Hematopoietic multipotent progenitor cell treated with erythropoietin and hydrocortisone succinate and interleukin-3 and kit ligand, for 6 days (in vitro differentiated cells): ENCODE data around the gene RELT.

Experiments
- DNase-seq: peaks from one replicate; pipeline ENCODE4 v3.0.0-alpha.2; 2015

The RELT gene

DNA sequence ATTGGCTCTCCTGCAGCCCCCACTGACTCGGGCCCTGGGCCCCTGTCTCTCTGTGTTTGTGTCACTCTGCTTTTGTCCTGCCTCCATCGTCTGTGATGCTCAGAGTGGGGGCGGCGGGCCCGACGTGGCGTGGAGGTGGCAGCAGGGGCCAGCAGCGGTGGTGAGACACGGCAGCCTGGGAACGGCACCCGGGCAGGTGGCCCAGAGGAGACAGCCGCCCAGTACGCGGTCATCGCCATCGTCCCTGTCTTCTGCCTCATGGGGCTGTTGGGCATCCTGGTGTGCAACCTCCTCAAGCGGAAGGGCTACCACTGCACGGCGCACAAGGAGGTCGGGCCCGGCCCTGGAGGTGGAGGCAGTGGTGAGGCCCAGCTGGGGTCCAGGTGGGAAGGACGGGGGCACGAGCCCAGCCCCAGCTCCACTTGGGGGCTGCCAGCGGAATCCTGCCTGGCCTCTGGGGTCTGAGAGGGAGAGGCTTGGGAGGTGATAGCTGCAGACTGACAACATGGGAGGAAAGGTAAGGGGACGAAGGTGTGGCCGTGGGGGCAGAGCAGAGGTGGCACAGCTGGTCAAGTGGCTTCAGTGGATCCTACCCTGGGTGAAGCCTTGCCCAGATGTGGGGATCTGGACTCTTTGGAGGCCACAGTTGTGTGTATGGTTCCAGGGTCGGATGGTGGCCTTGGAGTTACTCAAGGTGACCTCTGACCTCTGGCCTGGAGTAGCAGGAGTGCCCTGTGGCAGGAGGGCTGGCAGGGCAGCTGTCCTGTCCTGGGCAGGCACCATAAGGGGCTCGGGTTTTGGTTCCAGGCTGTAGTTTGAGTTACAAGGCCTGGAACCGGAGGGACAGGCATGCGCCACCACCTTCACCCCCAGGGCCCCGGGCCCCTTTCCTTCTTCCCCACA, 16.2 kb downstream of the RELT start:
- no peak for DNase-seq

DNA sequence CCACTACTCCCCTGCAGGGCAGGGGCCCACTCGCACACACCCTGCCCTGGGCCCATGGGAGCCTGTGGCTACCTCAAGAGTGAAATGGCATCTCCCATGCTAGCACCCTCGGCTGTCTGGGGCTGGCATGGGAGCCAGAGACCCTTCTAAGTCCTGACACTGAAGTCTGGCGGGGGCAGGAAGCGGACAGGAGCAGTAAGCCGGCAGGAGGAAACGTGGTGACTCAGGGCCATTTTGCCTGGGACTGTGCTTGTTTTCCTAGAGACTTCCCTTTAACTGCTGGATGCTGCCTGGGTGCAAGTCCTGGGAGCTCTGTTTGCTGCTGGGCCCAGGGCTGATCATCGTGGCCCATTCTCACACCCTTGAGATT, 16.8 kb downstream of the RELT start:
- DNase-seq, result no peak

DNA sequence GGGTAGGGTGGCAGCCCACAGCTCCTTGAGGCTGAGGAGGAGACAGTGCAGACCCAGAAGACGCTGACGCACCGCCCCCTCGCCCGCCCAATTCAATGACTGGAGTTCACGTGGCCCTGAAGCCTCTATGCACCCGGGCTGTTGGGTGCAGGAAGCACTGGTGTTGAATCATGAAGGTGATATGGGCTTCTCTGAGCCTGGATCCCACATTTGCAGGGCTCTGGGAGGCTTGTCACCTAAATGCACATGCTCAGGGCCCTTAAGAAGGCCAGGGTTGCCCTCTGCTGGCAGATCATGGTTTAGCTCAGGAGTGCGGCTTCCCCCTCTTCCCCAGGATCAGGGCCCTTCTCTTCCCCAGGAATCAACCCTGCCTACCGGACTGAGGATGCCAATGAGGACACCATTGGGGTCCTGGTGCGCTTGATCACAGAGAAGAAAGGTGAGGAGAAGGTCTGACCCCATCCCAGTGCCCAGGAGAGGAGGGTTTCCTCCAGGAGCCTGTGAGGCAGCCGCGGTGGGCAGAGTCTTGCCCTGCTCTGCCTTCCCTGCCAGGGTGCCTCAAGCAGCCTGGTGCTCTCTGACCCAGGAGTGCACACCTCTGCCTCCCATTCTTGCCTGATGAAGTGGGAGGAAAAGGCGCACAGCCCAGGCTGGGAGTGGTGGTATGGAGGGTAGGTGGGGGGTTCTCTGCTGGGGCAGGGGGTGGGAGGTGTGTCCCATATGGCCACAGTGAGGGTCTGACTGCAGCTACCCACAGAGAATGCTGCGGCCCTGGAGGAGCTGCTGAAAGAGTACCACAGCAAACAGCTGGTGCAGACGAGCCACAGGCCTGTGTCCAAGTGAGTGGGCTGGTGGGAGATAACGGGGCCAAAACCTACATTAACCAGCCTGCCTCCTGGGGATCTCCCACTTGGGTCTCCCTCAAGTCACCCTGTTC, 17.5 kb downstream of the RELT start:
- peak; percentile 91 for DNase-seq

DNA sequence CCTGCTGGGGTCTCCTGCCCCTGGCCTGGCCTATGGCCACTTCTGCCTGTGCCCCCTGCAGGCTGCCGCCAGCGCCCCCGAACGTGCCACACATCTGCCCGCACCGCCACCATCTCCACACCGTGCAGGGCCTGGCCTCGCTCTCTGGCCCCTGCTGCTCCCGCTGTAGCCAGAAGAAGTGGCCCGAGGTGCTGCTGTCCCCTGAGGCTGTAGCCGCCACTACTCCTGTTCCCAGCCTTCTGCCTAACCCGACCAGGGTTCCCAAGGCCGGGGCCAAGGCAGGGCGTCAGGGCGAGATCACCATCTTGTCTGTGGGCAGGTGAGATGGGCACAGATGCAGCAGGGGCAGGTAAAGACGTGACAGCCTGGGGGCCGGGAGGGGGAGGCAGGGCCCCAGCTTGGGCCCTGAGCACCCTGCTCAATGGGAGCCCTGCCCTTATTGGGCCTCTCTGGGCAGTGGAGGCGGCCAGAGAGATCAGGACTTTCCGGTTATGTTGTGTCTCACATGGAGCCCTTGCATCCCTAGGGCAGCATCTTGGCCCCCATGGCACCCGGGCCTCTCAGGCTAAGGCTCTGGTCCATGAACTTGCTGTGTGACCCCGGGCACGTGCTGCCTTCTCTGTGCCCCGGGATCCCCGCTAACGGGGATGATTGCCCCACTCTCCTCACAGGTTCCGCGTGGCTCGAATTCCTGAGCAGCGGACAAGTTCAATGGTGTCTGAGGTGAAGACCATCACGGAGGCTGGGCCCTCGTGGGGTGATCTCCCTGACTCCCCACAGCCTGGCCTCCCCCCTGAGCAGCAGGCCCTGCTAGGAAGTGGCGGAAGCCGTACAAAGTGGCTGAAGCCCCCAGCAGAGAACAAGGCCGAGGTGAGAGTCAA, 18.5 kb downstream of the RELT start:
- no peak for DNase-seq

DNA sequence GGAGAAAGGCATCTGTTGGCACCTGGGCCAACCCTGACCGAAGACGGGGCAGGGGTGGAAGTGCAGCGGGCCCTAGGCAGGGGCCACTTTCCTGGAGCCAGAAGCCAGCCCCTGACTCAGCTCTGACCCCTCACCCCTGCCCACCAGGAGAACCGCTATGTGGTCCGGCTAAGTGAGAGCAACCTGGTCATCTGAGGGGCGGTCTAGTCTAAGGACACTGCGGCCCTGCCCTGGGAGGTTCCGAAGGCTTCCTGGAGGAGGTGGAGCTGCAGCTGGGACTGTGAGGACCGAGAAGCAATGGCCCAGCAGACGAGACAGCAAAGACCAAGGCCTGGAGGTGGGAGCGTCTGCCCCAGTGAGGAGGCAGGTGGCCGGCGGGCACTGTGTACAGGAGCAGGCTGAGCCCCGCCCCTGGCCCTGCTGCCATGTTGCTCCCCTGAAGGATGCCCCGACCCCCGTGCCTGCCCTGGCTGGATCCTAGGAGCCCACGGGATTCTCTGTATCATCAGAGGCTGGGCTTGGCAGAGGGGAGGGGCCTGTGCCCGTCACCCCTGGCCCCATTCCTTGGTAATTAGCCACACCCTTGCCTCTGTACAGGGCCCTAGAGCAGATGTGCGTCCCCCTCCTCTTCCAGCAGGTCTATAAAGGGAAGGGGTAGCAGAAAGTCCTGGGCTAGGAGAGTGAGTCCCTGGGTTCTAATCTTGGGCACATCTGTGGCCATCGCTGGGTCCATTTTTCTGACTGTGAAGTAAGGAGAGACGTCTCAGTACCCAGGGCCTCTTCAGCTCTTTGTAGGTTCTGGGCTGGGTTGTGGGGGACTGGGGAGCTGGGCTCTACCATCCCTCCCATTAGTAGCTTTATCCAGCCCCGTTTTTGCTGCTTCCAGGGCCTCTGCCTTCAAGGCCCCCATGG, 19.4 kb downstream of the RELT start:
- no peak for DNase-seq

DNA sequence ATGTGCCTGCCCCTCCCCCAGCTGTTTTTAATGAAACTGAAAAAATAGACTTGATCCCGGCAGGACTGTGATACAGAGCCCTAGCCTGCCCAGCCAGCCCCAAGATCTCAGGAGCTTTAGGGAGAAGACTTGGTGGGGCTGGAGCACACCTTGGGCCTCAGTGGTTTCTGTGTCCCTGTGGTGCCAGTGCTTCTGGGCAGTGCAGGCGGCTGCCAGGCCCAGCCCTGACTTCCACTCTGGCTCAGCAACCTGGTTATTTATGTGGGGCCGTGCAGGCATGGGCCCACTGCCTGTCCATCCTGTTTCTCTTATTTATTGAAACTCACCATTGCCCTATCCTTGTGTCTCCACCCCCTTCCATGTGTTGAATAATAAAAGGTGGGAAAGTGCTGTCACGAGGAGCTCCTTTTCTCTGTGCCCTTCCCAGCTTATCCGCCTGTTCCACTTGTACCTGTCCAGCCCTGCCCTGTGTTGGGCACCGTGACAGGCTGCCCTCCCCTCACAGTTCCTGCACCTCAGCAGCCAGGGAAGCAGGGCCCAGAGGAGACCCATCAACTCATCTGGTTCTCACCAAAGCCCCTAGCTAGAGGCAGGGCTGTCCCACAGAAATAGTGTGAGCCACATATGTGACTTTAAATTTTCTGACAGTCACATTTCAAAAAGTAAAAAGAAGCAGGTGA, 20.2 kb downstream of the RELT start:
- DNase-seq, result no peak

DNA sequence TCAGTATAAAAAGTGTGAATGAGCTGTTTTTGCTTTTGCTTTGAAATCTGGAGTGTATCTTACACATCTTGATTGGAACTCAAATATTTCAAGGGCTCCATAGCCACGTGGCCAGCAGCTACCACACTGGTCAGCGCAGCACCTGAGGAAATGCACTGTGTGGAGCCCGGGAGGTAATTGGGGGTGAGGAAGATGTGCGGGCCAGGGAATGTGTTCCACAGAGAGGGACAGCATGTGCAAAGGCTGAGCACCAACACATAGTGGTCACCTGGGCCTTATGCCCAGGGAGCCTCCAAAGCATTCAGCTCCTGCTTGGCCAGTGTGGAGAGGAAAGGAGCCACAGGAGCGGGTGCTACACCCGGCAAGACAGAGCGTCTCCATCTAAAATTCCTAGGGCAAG, 20.8 kb downstream of the RELT start:
- no peak for DNase-seq

DNA sequence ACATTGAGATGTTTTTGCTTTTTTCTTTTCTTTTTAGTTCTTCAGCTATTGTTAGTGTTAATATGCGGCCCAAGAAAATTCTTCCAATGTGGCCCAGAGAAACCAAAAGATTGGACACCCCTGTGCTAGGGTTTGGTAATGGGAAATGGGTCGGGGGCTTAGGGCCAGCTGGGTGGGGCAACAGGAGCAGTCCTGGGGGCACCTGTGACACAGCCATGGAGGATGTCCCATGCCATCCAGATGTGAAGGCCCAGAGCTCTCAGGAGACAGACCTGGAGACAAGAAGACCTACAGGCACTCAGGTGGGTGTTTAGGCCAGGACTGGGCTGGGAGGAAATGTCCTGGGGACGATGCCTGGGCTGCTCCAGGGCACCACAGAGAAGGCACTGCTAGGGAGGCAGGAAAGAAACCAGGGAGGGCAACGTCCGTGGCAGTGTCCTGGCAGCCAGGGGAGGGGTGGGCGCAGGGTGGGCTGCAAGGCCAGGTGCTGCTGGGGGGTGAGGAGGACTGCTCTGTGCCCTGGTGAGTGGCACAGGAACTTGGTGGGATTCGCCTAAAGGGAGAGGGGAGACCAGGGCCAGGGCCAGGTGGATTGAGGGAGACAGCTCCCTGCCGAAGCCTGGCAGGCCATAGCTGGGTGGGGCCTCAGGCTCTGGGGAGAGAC, 21.4 kb downstream of the RELT start:
- DNase-seq, result no peak

DNA sequence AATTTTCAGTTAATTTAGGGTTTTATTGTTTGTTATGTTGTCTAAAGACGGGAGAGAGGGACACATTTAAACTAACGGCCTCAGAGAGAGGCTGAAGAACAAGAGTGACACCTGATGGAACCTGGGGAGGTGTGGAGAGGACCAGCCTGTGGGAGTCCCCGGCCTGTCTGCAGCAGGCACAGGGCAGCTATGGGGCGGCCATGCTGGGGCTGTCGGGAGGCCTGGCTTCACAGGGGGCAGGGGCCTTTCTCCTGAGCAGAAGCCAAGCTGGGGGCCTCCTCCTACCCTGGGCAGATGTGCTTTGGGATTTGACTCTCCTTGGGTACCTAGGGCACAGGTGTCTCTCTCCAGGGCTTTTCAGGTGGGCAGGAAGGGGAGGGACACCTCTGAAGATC, 21.9 kb downstream of the RELT start:
- no peak for DNase-seq

DNA sequence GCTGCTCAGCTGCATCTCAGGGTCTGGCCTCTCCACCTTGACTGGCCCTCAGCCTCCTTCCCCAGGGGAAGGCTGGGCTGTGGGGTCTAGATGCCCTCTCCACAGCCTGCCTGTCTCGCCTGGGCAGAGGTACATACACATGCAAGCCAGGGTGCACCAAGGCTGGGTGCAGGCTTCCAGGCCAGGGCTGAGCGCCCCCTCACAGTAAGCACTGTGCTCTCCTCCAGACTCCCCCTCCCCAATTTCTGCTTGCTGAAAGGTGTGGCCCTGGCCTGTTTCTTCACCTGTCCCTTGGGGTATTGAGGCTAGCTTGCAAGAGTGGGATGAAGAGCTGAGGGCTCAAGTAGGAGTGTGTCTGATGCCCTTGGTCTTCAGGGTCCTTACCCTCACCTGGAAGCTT, 22.5 kb downstream of the RELT start:
- DNase-seq, result no peak

DNA sequence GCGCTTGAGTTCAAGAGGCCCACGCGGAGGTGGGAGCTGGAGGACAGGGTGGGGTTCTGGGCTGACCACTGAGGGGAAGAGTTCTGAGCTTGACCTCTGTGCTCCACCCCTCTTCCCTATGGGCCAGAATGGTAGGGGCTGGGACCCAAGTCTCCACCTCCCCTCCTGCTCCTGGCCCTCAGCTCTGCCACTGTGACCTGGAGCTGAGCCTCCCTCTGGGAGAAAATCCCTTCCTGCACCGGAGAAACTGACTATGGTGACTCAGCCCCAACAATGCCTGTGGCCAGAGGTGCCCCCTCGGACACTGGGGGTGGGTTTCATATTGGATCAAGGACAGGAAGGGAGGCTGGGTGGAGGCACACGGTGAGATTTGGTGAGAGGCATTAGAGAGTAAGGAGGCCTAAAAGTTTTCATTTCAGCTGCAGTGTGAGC, 23.0 kb downstream of the RELT start:
- no peak for DNase-seq

DNA sequence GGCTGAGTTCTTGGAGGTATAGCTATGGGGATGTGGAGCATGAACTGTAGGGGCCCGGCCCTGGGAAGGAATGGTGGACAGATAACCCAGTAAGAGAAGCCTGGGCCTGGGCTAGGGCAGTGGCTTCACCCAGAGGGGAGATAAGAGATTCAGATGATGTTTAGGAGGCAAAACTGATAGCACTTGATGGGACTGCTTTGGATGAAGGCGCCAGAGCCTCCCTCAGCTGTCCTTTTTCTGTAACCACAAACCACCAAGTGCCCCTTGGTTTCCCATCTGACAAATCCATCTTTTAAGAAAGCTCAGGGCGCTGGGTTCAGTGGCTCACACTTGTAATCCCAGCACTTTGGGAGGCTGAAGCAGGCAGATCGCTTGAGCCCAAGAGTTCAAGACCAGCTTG, 23.4 kb downstream of the RELT start:
- DNase-seq, result peak; percentile 38

DNA sequence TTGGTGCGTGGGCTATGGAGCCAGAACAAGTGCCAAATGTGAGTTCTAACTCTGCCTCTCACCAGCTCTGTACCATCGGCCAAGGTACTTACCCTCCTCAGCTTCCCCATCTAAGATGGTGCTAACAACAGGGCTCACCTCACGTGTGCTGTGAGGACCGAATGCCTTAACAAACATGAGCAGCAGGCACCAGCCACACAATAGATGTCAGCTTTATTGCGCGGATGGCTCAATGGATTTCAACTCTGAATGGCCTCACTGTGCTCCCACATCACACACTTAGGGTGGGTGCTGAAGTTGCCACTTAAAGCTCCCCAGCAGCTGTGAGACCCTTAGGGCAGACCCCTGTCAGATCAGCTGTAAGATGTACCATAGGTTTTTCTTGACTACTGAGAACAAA, 24.1 kb downstream of the RELT start:
- DNase-seq, result no peak

DNA sequence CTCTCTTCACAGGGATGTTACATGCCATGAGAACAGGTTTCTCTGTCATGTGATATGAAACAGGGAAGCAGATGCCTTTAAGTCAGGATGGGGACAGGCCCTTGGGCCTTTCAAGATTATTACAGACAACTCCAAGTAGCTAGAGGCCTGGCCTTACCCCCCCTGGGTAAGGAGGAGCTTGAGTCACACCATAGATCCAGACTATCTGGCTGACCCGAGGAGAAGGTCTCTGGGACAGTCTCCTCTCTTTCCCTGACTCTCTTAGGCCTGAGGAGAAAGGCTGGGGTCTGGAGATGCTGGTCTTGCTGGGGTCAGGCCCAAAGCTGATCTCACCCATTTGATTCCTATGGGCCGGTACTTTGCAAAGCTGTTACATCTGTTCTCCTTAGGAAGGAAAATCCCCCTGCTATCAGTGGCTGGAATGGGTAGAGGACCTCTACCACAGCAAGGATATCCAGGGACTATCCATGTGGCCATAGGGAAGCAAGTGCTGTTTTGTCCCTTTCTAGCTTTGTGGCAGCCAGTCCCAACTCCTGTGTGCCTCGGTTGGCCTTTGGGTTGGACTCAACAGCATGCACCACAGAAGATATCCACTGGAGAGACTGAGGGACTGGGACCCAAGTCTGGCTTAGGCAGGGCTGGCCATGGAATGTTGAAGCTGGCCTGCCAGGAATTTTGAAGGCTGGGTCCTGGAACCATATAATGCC, 25.2 kb downstream of the RELT start:
- DNase-seq, result no peak

DNA sequence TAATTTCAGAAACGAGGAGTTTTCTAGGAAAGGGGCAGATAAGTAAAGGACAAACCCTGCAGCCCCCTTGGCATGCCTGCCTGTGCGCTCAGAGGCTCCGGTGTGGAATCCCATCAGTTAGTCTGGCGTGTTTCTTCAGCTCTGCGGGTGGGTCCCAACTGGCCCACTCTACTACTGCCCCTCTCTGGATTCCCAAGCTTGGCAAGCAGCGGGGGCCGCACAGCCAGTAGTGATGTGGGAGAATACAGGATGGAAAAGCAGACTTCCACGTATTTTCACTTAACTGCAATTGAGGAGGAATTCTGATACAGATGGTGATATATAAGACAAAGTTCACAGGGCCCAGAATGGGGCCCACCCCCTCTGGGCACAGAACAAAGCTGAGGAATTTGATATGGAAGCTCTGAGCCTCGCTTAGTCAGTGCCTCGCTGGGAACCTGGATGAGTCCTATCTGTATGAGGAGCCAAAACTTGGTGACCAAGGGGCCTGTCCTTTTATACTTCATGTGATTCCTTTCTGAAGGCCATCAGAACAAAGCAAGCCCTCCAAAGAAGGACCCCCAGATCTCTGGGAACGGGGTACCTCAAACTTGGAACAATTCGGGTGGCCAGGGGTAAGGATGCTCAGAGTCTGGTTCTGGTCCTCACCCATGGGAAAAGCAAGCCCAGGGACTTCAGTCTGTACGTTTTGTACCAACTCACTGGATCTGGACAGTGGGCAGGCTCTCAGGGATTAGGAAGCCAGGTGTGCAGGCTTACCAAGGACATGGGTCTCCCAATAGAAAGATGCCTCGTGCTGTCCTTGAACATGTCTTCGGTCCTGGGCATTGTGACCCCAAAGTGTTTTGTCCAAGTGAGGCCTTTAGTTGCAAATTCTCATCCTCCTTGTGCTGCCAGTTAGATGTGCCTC, 26.0 kb downstream of the RELT start:
- DNase-seq, result no peak

DNA sequence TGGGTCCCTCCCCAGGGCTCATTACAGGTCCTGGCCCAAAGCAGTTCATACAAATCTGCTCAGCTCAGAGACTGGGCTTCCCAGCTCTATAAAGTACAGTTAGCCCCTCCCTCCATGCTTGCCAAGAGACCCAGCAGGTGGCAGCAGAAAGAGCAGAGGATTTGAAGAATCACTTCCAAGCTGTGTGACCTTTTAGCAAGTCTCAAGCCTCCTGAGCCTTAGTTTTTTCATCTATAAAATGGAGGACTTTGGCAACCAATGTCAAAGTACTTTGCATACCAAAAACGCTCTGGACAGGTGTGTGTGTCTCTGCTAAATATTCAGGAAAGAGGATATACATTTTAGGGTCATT, 26.6 kb downstream of the RELT start:
- peak; percentile 64 for DNase-seq

DNA sequence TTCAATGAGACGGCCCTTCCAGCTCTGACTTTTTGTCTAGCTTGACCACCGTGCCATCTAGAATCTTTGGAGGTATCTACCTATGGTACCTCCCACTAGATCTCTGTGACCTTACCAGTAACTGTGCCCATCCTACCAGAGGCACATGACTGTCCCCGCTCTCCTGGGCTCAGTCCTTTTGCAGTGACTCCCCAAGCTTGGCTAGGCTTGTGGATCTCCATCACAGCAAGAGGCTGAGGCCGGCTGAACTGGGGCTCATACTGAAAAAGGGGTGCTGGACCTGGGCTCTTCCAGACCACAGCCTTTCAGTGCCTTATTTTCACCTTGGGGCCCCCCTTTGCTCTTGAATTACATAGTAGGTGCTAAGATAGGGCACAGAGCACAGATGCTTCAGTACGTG, 27.3 kb downstream of the RELT start:
- no peak for DNase-seq

DNA sequence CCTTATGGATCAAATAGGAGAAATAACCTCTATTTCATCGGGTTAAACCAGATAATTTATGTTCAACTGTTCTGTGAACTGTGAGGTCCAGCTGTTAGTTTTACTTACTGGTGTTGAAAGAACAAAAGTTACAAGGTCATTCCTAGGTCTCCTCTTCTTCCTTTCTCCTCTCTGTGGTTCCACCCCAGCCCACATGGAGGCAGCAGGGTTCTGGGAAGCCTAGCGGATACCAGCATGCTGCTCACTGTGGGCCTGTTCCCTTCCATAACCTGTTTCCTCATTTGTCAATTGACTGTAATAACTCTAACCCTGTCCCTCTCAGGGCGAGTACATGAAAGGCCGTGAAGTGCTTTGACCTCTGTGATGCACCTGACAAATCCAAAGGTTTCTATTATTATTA, 27.8 kb downstream of the RELT start:
- DNase-seq, result peak; percentile 64
